GM12878 (cell line): ENCODE results near the gene MGLL. TPM values are rescaled to one million over a fixed set of nuclear protein-coding genes. Genes with fewer than 3 reads are reported as not detected.

Experiments used
- ATAC-seq: fragments of 200-7000 bp; cut with Tn5 transposase; 3 replicates; pipeline ENCODE4 v1.9.1; 2020; ENCODE audit warnings: mild to moderate bottlenecking, moderate library complexity
- BruUV-seq: library from RNA; stranded (reverse); fragments of 400-500 nt; replicated peaks from 2 replicates; lab custom pipeline; 2021; lab: Mats Ljungman, UMichigan
- CTCF ChIA-PET: fragments of 300-600 bp; sonication (Branson Sonifier 250); formaldehyde crosslinking; extraction: SDS; loops from one replicate; lab custom pipeline; 2021; ENCODE audit warnings: inconsistent platforms; lab: Yijun Ruan, JAX
- POLR2A ChIA-PET: fragments of 350-600 bp; formaldehyde crosslinking; extraction: SDS; loops from one replicate; lab custom pipeline; 2021; ENCODE audit warnings: inconsistent platforms; lab: Charles Lee
- RAD21 ChIA-PET: fragments of 300-600 bp; sonication (Branson Sonifier 250); formaldehyde crosslinking; loops from one replicate; lab custom pipeline; 2023; ENCODE audit warnings: antibody characterized with exemption; ENCODE audit not compliant: unreplicated experiment; lab: Charles Lee
- SMC1A ChIA-PET: fragments of 300-600 bp; sonication (Branson Sonifier 250); formaldehyde crosslinking; loops from one replicate; lab custom pipeline; 2023; ENCODE audit not compliant: unreplicated experiment, uncharacterized antibody; lab: Charles Lee
- DNase-seq: peaks from one replicate; pipeline ENCODE4 v3.0.0-alpha.2; 2011; ENCODE audit warnings: low read depth, low spot score
- FAIRE-seq: peaks from 3 replicates; lab custom pipeline; 2011; peaks lifted over from hg19 to GRCh38; lab: Jason Lieb, UNC
- H2AFZ ChIP-seq: 2 replicates; pipeline ENCODE4 v1.6.0; 2011; ENCODE audit warnings: low read depth, low read length, control low read depth; ENCODE audit not compliant: control insufficient read depth
- H3K27ac ChIP-seq: 2 replicates; pipeline ENCODE4 v1.5.1; 2011; ENCODE audit warnings: control low read depth; ENCODE audit not compliant: control insufficient read depth, insufficient read depth
- H3K27me3 ChIP-seq, 2 experiments: replicated peaks in 1 of 2; 2 replicates each; pipeline versions ENCODE4 v1.6.0 to v1.6.1; 2011; ENCODE audit warnings: low read length in 1 of 2; ENCODE audit not compliant: control insufficient read depth in 2 of 2, insufficient read depth in 2 of 2
- H3K36me3 ChIP-seq, 2 experiments: 2 replicates each; pipeline ENCODE4 v1.5.1; 2011; ENCODE audit warnings: low read length in 1 of 2; ENCODE audit not compliant: control insufficient read depth in 2 of 2, insufficient read depth in 2 of 2
- H3K4me1 ChIP-seq: 2 replicates; pipeline ENCODE4 v1.6.1; 2011; ENCODE audit warnings: mild to moderate bottlenecking, low read length, moderate library complexity, mixed read lengths; ENCODE audit not compliant: control insufficient read depth, insufficient read depth
- H3K4me2 ChIP-seq: 2 replicates; pipeline ENCODE4 v1.6.0; 2011; ENCODE audit warnings: control low read depth; ENCODE audit not compliant: control insufficient read depth, insufficient read depth
- H3K4me3 ChIP-seq: fragments of 200-600 bp; sonication (generic); 2 replicates; pipeline ENCODE4 v1.5.1; 2016
- H3K79me2 ChIP-seq: 2 replicates; pipeline ENCODE4 v1.6.0; 2011; ENCODE audit warnings: low read length; ENCODE audit not compliant: control insufficient read depth, insufficient read depth
- H3K9ac ChIP-seq: 2 replicates; pipeline ENCODE4 v1.8.0; 2011; ENCODE audit warnings: low read length, control low read depth, mixed read lengths; ENCODE audit not compliant: control insufficient read depth, insufficient read depth
- H3K9me3 ChIP-seq: replicated peaks from 3 replicates; pipeline ENCODE4 v1.5.1; 2011; ENCODE audit warnings: mild to moderate bottlenecking, low read length; ENCODE audit not compliant: control insufficient read depth, insufficient read depth
- H4K20me1 ChIP-seq: 2 replicates; pipeline ENCODE4 v1.6.0; 2011; ENCODE audit not compliant: control insufficient read depth, insufficient read depth
- BRCA1 ChIP-seq: IDR thresholded peaks from 2 replicates; pipeline ENCODE4 v1.6.1; 2011; ENCODE audit warnings: low read depth, low read length, improper control_type of control experiment
- DPF2 ChIP-seq: fragments of 450-650 bp; IDR thresholded peaks from 2 replicates; pipeline ENCODE4 v1.6.1; 2017; ENCODE audit warnings: mild to moderate bottlenecking
- EZH2 ChIP-seq: IDR thresholded peaks from 2 replicates; pipeline ENCODE4 v1.6.1; 2012; ENCODE audit warnings: low read depth, mild to moderate bottlenecking, control low read depth, inconsistent platforms, low read length, borderline replicate concordance; ENCODE audit not compliant: control insufficient read depth
- MTA2 ChIP-seq: fragments of 450-650 bp; IDR thresholded peaks from 2 replicates; pipeline ENCODE4 v1.6.1; 2016; ENCODE audit warnings: low read depth, mild to moderate bottlenecking, moderate library complexity
- NR2C1 ChIP-seq: fragments of 450-650 bp; IDR thresholded peaks from 2 replicates; pipeline ENCODE4 v1.6.1; 2017; ENCODE audit warnings: antibody characterized with exemption, mild to moderate bottlenecking, moderate library complexity
- POLR2AphosphoS5 ChIP-seq: IDR thresholded peaks from 2 replicates; pipeline ENCODE4 v1.6.1; 2011; ENCODE audit warnings: mild to moderate bottlenecking, low read length, inconsistent platforms
- RELA ChIP-seq: fragments of 450-650 bp; IDR thresholded peaks from 2 replicates; pipeline ENCODE4 v1.8.0; 2014; ENCODE audit warnings: borderline replicate concordance; ENCODE audit not compliant: partially characterized antibody
- SMAD5 ChIP-seq: IDR thresholded peaks from 2 replicates; pipeline ENCODE4 v1.6.1; 2016; ENCODE audit warnings: antibody characterized with exemption, low read depth
- SPI1 ChIP-seq: IDR thresholded peaks from 2 replicates; pipeline ENCODE4 v1.6.1; 2011; ENCODE audit warnings: low read depth, mild to moderate bottlenecking, low read length, moderate library complexity, borderline replicate concordance; ENCODE audit not compliant: insufficient read depth
- WGBS: methylation state at CpG from one replicate; pipeline ENCODE4 v1.1.6; 2016; ENCODE audit warnings: low lambda C conversion rate; ENCODE audit not compliant: insufficient replicate concordance, insufficient coverage; ENCODE audit errors: missing lambda C conversion rate; 5-methylcytosine and 5-hydroxymethylcytosine counted together
- in situ Hi-C: fragments of 300-500 bp; cut with MboI; formaldehyde crosslinking; loops from 9 replicates; pipeline ENCODE4 v1.14.3; 2018; ENCODE audit warnings: mixed read lengths
- intact Hi-C: fragments of 100-400 bp; cut with micrococcal nuclease; formaldehyde crosslinking; loops from one replicate; pipeline ENCODE4 v1.14.2; 2022; ENCODE audit not compliant: unreplicated experiment
- polyA plus RNA-seq, 11 experiments: library from polyadenylated mRNA; depleted of rRNA in 4 of 11; unstranded in 6 of 11; stranded (reverse) in 5 of 11; fragments of >200 nt; fragmentation: Nextera tagmentation in 4 of 11; fragmentation: Illumina TruSeq in 1 of 11; extraction: Ambion mirVana in 4 of 11; extraction: Trizol in 1 of 11; gene quantifications; 1 replicate in 1 of 11; 2 replicates in 10 of 11; pipeline versions ENCODE4 v1.2.1 to v1.2.3, GENCODE V29; 2011 to 2016; ENCODE audit warnings: inconsistent platforms in 2 of 11, missing spikeins in 2 of 11, low read depth in 1 of 11
- total RNA-seq, 4 experiments: library from RNA; depleted of rRNA in 3 of 4; stranded (reverse); fragments of >200 nt in 3 of 4; fragmentation: Illumina TruSeq in 1 of 4; extraction: Trizol in 1 of 4; gene quantifications; 2 replicates each; pipeline versions ENCODE4 v1.2.1 to v1.2.3, GENCODE V29; 2013 to 2021
- TF ChIP-seq, protein P1 (sequence below): fragments of 450-650 bp; conservative IDR thresholded peaks from 2 replicates; pipeline ENCODE4 v1.6.1; 2017; ENCODE audit warnings: mild to moderate bottlenecking, moderate library complexity
- TF ChIP-seq, protein P2 (sequence below): fragments of 450-650 bp; IDR thresholded peaks from 2 replicates; pipeline ENCODE4 v1.6.1; 2018; ENCODE audit warnings: borderline replicate concordance, mild to moderate bottlenecking; ENCODE audit not compliant: partially characterized antibody

The MGLL gene
- total and polyA plus RNA-seq, 10 of the 15 experiments (the other 5 are each of a cell fraction or from before 2014, with no cell fraction given) = 44.9 to 177 (median 72.9) TPM

DNA sequence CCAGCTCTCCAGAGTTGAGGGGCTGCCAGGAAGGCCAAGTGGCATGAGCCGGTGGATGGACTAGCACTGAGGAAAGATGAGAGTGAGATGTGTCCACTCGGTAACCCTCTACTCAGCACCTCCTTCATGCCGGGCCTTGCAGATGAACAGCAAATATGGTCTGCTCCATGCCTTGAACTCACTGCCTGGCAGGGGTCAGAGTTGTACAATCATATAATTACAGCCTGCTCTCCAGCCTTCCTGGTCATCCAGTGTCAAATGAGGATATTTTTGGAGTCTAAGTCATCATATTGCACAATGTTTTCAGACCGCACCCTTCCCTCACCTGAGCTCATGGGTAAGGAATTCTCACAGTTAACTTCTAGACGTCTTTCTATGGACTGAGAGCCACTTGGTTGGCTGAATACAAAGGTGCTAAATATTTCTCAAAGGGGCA lies 4.9 kb downstream of the MGLL start:
- H3K4me1 ChIP-seq = peaks cover 3% of the 10 kb centered on the region; the same call in 1 of the 2 replicates
- H3K9me3 ChIP-seq = no peaks in the 10 kb centered on the region; the same call in 2 of the 3 replicates
- RAD21 ChIA-PET = interaction anchor here (0.9 kb wide), 1 partner anchor 9 kb away, joined by 4 read pairs; no protein-coding TSS in a partner anchor
- no peak overlapping the region for H3K27ac ChIP-seq
- no peak for FAIRE-seq
- intact Hi-C loops (no loop called here), in situ Hi-C loops (no loop called here)
- peaks cover 27% of the 10 kb centered on the region for H3K79me2 ChIP-seq
- POLR2A ChIA-PET = interaction anchor here (0.9 kb wide), 1 partner anchor 9 kb away, joined by 6 read pairs; no protein-coding TSS in a partner anchor
- H3K27me3 ChIP-seq = no peaks in the 10 kb centered on the region
- H3K4me3 ChIP-seq = no peak overlapping the region
- SMC1A ChIA-PET = interaction anchor here (1.0 to 1.7 kb wide), 4 partner anchors 16 to 62 kb away, joined by 3 to 4 read pairs (median 4); no protein-coding TSS in a partner anchor
- peaks cover 19 to 25% of the 10 kb centered on the region in 2 experiments for H3K36me3 ChIP-seq
- ATAC-seq = no peak
- TF ChIP-seq BRCA1 (no peak), SMAD5 (no peak), POLR2AphosphoS5 (no peak), DPF2 (no peak), RELA (no peak), SPI1 (no peak), EZH2 (no peak), NR2C1 (no peak), MTA2 (no peak)
- TF ChIP-seq, protein P1, sequence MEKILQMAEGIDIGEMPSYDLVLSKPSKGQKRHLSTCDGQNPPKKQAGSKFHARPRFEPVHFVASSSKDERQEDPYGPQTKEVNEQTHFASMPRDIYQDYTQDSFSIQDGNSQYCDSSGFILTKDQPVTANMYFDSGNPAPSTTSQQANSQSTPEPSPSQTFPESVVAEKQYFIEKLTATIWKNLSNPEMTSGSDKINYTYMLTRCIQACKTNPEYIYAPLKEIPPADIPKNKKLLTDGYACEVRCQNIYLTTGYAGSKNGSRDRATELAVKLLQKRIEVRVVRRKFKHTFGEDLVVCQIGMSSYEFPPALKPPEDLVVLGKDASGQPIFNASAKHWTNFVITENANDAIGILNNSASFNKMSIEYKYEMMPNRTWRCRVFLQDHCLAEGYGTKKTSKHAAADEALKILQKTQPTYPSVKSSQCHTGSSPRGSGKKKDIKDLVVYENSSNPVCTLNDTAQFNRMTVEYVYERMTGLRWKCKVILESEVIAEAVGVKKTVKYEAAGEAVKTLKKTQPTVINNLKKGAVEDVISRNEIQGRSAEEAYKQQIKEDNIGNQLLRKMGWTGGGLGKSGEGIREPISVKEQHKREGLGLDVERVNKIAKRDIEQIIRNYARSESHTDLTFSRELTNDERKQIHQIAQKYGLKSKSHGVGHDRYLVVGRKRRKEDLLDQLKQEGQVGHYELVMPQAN = no peak
- TF ChIP-seq, protein P2, sequence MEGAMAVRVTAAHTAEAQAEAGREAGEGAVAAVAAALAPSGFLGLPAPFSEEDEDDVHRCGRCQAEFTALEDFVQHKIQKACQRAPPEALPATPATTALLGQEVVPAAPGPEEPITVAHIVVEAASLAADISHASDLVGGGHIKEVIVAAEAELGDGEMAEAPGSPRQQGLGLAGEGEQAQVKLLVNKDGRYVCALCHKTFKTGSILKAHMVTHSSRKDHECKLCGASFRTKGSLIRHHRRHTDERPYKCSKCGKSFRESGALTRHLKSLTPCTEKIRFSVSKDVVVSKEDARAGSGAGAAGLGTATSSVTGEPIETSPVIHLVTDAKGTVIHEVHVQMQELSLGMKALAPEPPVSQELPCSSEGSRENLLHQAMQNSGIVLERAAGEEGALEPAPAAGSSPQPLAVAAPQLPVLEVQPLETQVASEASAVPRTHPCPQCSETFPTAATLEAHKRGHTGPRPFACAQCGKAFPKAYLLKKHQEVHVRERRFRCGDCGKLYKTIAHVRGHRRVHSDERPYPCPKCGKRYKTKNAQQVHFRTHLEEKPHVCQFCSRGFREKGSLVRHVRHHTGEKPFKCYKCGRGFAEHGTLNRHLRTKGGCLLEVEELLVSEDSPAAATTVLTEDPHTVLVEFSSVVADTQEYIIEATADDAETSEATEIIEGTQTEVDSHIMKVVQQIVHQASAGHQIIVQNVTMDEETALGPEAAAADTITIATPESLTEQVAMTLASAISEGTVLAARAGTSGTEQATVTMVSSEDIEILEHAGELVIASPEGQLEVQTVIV = no peak
- CTCF ChIA-PET = no interaction called here
- no peak for DNase-seq
- no peak overlapping the region for H3K4me2 ChIP-seq
- H3K9ac ChIP-seq = no peak overlapping the region
- BruUV-seq = no TSS peak
- H4K20me1 ChIP-seq = no peaks in the 10 kb centered on the region
- H2AFZ ChIP-seq = no peak overlapping the region
- WGBS = 85% methylated on average over 5 of the region's 5 CpGs
